DMS53 treated with DMSO at 0.1 percent for 48 hours (cell line): ENCODE measurements around the gene DDX23.
"Not testable (repeated sequence)": the region's sequence is repeated elsewhere in the genome, so short reads cannot be mapped to it uniquely, and the experiment has no call there.

ENCODE experiments used
- DNase-seq: peaks from one replicate; lab custom pipeline; 2025; ENCODE audit not compliant: unreplicated experiment; lab: John Stamatoyannopoulos, UW

DDX23 gene

GRCh38 chr12:48863291-48863690, 11.3 kb upstream of the DDX23 start:
- no peak for DNase-seq

GRCh38 chr12:48862760-48863159, 10.8 kb upstream of the DDX23 start:
- no peak for DNase-seq

GRCh38 chr12:48861111-48861510, 9.1 kb upstream of the DDX23 start:
- DNase-seq, result no peak

GRCh38 chr12:48860236-48860635, 8.3 kb upstream of the DDX23 start:
- not testable (repeated sequence) for DNase-seq

GRCh38 chr12:48859607-48860006, 7.6 kb upstream of the DDX23 start:
- DNase-seq, result no peak

- no peak for DNase-seq
Measured at GRCh38 chr12:48858043-48858442, 6.1 kb upstream of the DDX23 start.

- DNase-seq, result no peak
Measured at GRCh38 chr12:48857278-48857994, 5.5 kb upstream of the DDX23 start.

GRCh38 chr12:48856379-48856778, 4.4 kb upstream of the DDX23 start:
- no peak for DNase-seq

GRCh38 chr12:48854932-48855331, 3.0 kb upstream of the DDX23 start:
- not testable (repeated sequence) for DNase-seq

- no peak for DNase-seq
Measured at GRCh38 chr12:48854488-48854887, 2.5 kb upstream of the DDX23 start.

- peak; percentile 87 for DNase-seq
Measured at GRCh38 chr12:48852734-48853688, 1.0 kb upstream of the DDX23 start.

- not testable (repeated sequence) for DNase-seq
Measured at GRCh38 chr12:48842021-48842420, 9.9 kb downstream of the DDX23 start.

GRCh38 chr12:48838048-48838447, 13.9 kb downstream of the DDX23 start:
- DNase-seq, result no peak

GRCh38 chr12:48832321-48833060, 19.5 kb downstream of the DDX23 start:
- DNase-seq, result no peak

GRCh38 chr12:48831257-48831656, 20.7 kb downstream of the DDX23 start:
- DNase-seq, result no peak

- no peak for DNase-seq
Measured at GRCh38 chr12:48828841-48829575, 23.0 kb downstream of the DDX23 start.

GRCh38 chr12:48828293-48828692, 23.7 kb downstream of the DDX23 start:
- DNase-seq, result no peak

GRCh38 chr12:48827513-48828096, 24.4 kb downstream of the DDX23 start:
- DNase-seq, result no peak

- DNase-seq, result no peak
Measured at GRCh38 chr12:48827026-48827425, 24.9 kb downstream of the DDX23 start.

- peak; percentile 58 for DNase-seq
Measured at GRCh38 chr12:48826209-48826855, 25.6 kb downstream of the DDX23 start.
